SU-DHL-6 (cell line): ENCODE data around the gene FARSB.

ENCODE experiments used
- EZH2phosphoT487 ChIP-seq: fragments of 200-600 bp; sonication (generic), shearing (Covaris generic); conservative IDR thresholded peaks from 2 replicates; pipeline ENCODE4 v1.6.1; 2018; ENCODE audit warnings: mild to moderate bottlenecking, antibody characterized with exemption, low read length, moderate library complexity, mixed read lengths
- TF ChIP-seq, protein P1 (sequence below): fragments of 200-600 bp; sonication (generic); IDR thresholded peaks from one replicate; pipeline ENCODE4 v1.5.1; 2017; ENCODE audit warnings: antibody characterized with exemption, mild to moderate bottlenecking, low read length, moderate library complexity; ENCODE audit not compliant: insufficient read depth, poor library complexity, severe bottlenecking

DNA sequence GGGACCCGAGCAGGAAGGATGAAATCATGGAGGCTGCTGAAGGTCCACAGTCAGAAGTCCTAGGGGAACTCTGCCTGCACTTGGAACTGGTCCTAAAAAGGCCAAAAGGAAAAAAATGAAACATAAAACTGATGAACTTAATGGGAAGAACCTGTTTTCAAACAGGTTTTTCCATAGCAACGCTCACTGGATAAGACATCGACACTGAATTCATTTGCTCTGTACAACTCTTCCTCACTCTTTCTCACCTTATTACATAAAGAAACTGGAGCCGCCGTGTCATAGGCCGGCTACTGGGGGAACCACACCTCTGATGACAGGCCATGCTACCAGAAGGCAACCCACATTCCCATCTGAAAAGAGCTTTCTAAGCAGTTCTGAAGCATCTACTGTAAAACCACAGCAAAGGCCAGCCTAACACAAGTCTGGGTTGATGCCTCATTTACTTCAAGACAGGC, 83.6 kb downstream of the FARSB start:
- no peak for TF ChIP-seq EZH2phosphoT487
- TF ChIP-seq, protein P1, sequence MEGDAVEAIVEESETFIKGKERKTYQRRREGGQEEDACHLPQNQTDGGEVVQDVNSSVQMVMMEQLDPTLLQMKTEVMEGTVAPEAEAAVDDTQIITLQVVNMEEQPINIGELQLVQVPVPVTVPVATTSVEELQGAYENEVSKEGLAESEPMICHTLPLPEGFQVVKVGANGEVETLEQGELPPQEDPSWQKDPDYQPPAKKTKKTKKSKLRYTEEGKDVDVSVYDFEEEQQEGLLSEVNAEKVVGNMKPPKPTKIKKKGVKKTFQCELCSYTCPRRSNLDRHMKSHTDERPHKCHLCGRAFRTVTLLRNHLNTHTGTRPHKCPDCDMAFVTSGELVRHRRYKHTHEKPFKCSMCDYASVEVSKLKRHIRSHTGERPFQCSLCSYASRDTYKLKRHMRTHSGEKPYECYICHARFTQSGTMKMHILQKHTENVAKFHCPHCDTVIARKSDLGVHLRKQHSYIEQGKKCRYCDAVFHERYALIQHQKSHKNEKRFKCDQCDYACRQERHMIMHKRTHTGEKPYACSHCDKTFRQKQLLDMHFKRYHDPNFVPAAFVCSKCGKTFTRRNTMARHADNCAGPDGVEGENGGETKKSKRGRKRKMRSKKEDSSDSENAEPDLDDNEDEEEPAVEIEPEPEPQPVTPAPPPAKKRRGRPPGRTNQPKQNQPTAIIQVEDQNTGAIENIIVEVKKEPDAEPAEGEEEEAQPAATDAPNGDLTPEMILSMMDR = no peak
